ENCODE results near the gene SPG7.

SPG7 gene

DNA sequence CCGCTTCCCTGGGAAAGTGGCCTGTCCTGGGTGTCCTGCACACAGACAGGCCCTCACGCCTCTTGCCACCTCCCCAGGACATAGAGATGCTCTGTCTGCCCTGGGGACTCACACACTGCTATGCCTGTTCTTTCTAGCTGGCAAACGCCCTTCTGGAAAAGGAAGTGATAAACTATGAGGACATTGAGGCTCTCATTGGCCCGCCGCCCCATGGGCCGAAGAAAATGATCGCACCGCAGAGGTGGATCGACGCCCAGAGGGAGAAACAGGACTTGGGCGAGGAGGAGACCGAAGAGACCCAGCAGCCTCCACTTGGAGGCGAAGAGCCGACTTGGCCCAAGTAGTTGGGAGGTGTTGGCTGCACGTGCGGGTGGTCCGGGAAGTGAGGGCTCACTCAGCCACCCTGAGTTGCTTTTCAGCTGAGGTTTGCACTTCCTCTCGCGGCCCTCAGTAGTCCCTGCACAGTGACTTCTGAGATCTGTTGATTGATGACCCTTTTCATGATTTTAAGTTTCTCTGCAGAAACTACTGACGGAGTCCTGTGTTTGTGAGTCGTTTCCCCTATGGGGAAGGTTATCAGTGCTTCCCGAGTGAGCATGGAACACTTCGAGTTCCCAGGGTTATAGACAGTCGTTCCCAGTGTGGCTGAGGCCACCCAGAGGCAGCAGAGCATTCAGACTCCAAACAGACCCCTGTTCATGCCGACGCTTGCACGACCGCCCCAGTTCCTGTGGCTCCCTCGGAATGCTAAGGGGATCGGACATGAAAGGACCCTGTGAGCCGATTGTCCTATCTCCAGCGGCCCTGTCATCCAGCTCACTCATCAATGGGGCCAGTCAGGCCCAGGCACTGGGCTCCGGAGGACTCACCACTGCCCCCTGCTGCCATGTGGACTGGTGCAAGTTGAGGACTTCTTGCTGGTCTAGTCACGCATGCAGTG, 48.8 kb downstream of the SPG7 start:
- no peak overlapping the region for H3K27ac Mint-ChIP-seq (ENCODE audit: low read depth)
- H3K4me3 Mint-ChIP-seq = no peak overlapping the region
- peaks cover 26% of the 10 kb centered on the region for H3K36me3 Mint-ChIP-seq (ENCODE audit: insufficient read depth)

DNA sequence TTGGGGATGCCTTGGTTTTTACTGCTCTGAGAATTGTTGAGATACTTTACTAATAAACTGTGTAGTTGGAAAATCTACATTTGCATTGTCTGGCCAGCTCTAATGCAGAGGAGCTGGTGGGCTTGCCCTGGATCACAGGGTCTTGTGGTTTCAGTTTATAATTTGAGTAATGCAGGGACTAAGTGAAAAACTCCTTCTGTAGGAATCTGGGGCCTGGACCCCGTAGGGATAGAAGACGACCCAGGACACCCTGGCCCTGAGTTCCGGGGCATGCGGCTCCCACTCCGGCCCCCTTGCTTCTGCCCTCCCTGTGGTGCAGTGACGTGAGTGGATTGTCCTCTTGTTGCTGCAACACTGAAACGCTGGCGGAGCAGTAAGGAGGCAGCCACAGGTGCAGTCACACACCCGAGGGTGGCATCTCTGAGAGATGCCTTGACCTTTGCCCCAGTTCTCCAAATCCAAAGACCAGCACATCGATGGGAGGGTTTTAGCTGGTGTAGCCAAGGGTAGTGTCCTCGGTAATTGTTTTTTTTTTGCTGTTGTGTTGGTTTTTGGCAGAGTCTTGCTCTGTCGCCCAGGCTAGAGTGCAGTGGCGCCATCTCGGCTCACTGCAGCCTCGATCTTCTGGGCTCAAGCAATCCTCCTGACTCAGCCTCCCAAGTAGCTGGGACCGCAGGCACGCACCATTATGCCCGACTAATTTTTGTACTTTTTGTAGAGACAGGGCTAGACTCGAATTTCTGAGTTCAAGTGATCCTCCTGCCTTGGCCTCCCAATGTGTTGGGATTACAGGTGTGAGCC, 49.7 kb downstream of the SPG7 start:
- H3K4me3 Mint-ChIP-seq = no peak overlapping the region
- no peaks in the 10 kb centered on the region for H3K9me3 Mint-ChIP-seq
- H3K36me3 Mint-ChIP-seq (ENCODE audit: insufficient read depth) = peaks cover 33% of the 10 kb centered on the region
- no peaks in the 10 kb centered on the region for H3K27me3 Mint-ChIP-seq
- ATAC-seq (replicated peaks; ENCODE audit: extremely low read depth, poor library complexity, severe bottlenecking) (no peak), DNase-seq (ENCODE audit: low spot score in 2 of 2) (no peak)
- peaks cover 34% of the 10 kb centered on the region for H3K4me1 Mint-ChIP-seq
- no peak overlapping the region for H3K27ac Mint-ChIP-seq (ENCODE audit: low read depth)

More for the DNA sequence above, 48.8 kb downstream of the SPG7 start:
- DNase-seq (ENCODE audit: low spot score in 2 of 2) (peak; percentile 56 to 73), ATAC-seq (replicated peaks; ENCODE audit: extremely low read depth, poor library complexity, severe bottlenecking) (no peak)
- H3K4me1 Mint-ChIP-seq = peaks cover 25% of the 10 kb centered on the region
- H3K27me3 Mint-ChIP-seq = no peaks in the 10 kb centered on the region
- H3K9me3 Mint-ChIP-seq = no peaks in the 10 kb centered on the region

DNA sequence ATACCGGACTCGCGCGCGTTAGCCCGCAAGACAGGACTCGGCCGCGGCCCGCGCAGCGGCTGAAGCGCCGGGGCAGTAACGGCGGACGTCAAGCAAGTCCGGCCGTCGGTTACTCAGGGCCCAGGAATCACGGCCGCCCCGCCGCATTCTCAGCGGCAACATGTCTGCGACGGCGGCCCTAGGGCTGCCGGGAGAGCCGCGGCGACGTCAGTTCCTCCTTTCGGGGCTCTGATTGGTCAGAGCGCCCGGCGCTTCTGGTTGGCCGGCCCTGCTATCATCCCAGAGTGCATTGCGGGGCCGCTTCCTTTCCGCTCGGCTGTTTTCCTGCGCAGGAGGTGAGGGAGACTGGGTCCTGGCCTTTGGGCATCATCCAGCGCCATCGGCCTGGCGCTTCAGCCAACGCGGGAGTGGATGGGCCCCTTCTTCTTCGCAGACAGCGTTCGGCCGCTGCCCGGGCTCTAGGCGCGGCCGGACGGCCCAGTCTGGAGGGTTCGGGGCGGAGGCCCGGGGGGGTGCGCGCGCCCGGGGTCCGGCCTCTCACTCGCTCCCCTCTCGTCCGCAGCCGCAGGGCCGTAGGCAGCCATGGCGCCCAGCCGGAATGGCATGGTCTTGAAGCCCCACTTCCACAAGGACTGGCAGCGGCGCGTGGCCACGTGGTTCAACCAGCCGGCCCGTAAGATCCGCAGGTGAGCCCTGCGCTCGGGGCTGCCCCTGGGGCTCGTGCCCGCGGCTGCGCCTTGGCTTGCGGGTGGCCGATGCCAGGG, 52.4 kb downstream of the SPG7 start, which contains the start of gene RPL13:
Gene RPL13 (plus strand): TSS at position 305 of the 764 bp plus-strand sequence. CDS start 278 bp downstream, at position 583.
- peaks cover 55% of the 10 kb centered on the region for H3K4me1 Mint-ChIP-seq
- H3K27ac Mint-ChIP-seq (ENCODE audit: low read depth) = peak within 1 kb of the TSS; percentile 99
- peak within 1 kb of the TSS; percentile 86 for H3K4me3 Mint-ChIP-seq
- ATAC-seq (replicated peaks; ENCODE audit: extremely low read depth, poor library complexity, severe bottlenecking) (peak; percentile 91), DNase-seq (ENCODE audit: low spot score in 2 of 2) (peak; percentile 82 to 88)
- H3K9me3 Mint-ChIP-seq = no peaks in the 10 kb centered on the region
- H3K27me3 Mint-ChIP-seq = no peaks in the 10 kb centered on the region
- peaks cover 52% of the 10 kb centered on the region for H3K36me3 Mint-ChIP-seq (ENCODE audit: insufficient read depth)

GRCh38 chr16:89561142-89561883, 53.1 kb downstream of the SPG7 start:
- DNase-seq (ENCODE audit: low spot score in 2 of 2) (no peak), ATAC-seq (replicated peaks; ENCODE audit: extremely low read depth, poor library complexity, severe bottlenecking) (peak; percentile 2)
- Mint-ChIP-seq H3K27me3 (no peaks in the 10 kb centered on the region), H3K36me3 (ENCODE audit: insufficient read depth) (peaks cover 53% of the 10 kb centered on the region), H3K27ac (ENCODE audit: low read depth) (peak overlapping the region; percentile 99), H3K4me3 (peak overlapping the region; percentile 86), H3K9me3 (no peaks in the 10 kb centered on the region), H3K4me1 (peaks cover 63% of the 10 kb centered on the region)

DNA sequence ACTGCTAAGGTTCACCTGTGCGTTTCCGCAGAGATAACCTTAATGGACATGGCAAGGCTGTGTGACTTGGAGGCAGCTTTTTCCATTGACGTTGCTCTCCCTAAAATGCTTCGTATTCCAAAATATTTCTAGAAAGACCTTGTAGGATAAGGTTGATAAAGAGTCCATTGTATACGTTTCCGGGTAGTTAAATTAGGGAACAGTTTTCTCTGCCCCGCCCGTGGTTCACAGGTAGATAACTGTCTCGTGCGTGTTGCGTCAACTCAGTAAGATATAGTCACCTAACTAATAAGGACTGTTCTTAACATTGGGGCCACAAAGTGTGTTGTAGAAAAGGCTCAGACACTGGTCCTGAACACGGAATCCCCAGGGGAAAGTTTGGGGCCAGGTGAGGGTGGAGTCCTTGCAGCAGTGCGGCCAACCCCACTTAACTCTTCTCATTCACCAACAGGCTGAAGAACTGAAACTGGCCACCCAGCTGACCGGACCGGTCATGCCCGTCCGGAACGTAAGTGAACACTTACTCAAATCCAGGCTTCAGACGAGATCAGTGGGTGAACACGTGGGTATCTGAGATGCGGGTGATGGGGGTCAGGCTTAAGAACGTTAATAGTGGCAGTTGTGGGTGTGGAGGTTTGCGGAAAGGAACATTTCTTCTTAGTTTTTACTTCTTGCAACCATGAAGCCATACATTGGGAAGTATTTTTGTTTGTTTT, 53.8 kb downstream of the SPG7 start:
- peak overlapping the region; percentile 86 for H3K4me3 Mint-ChIP-seq
- peaks cover 53% of the 10 kb centered on the region for H3K36me3 Mint-ChIP-seq (ENCODE audit: insufficient read depth)
- H3K27me3 Mint-ChIP-seq = no peaks in the 10 kb centered on the region
- no peaks in the 10 kb centered on the region for H3K9me3 Mint-ChIP-seq
- peak overlapping the region; percentile 99 for H3K27ac Mint-ChIP-seq (ENCODE audit: low read depth)
- no peak for ATAC-seq (replicated peaks; ENCODE audit: extremely low read depth, poor library complexity, severe bottlenecking)
- H3K4me1 Mint-ChIP-seq = peaks cover 62% of the 10 kb centered on the region
- DNase-seq (ENCODE audit: low spot score in 2 of 2) = no peak

- no peak for DNase-seq (ENCODE audit: low spot score in 2 of 2)
- Mint-ChIP-seq H3K36me3 (ENCODE audit: insufficient read depth) (peaks cover 53% of the 10 kb centered on the region), H3K4me1 (peaks cover 55% of the 10 kb centered on the region), H3K27ac (ENCODE audit: low read depth) (peak overlapping the region; percentile 99), H3K27me3 (no peaks in the 10 kb centered on the region), H3K9me3 (no peaks in the 10 kb centered on the region), H3K4me3 (peak overlapping the region; percentile 86)
- ATAC-seq (replicated peaks; ENCODE audit: extremely low read depth, poor library complexity, severe bottlenecking) = no peak
These were observed 54.7 kb downstream of the SPG7 start for GRCh38 chr16:89562939-89563338.

DNA sequence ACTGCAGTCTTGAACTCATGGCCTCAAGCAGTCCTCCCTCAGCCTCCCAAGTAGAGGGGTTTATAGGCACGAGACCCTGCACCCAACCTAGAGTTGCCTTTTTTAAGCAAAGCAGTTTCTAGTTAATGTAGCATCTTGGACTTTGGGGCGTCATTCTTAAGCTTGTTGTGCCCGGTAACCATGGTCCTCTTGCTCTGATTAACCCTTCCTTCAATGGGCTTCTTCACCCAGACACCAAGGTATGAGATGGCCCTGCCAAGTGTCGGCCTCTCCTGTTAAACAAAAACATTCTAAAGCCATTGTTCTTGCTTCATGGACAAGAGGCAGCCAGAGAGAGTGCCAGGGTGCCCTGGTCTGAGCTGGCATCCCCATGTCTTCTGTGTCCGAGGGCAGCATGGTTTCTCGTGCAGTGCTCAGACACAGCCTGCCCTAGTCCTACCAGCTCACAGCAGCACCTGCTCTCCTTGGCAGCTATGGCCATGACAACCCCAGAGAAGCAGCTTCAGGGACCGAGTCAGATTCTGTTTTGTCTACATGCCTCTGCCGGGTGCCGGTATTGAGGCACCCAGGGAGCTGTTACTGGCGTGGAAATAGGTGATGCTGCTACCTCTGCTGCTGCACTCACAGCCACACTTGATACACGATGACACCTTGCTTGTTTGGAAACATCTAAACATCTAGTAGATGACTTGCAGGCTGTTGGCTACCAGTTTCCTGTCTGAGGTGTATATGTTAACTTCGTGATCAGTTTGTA, 55.6 kb downstream of the SPG7 start:
- DNase-seq (ENCODE audit: low spot score in 2 of 2) = peak in 1 of 2 donors; percentile 26
- no peak for ATAC-seq (replicated peaks; ENCODE audit: extremely low read depth, poor library complexity, severe bottlenecking)
- Mint-ChIP-seq H3K27ac (ENCODE audit: low read depth) (peak overlapping the region; percentile 68), H3K4me1 (peaks cover 55% of the 10 kb centered on the region), H3K36me3 (ENCODE audit: insufficient read depth) (peaks cover 53% of the 10 kb centered on the region), H3K4me3 (peak overlapping the region; percentile 61), H3K27me3 (no peaks in the 10 kb centered on the region), H3K9me3 (no peaks in the 10 kb centered on the region)

GRCh38 chr16:89564476-89565255, 56.5 kb downstream of the SPG7 start:
- peak overlapping the region; percentile 61 for H3K4me3 Mint-ChIP-seq
- no peak for ATAC-seq (replicated peaks; ENCODE audit: extremely low read depth, poor library complexity, severe bottlenecking)
- peaks cover 52% of the 10 kb centered on the region for H3K36me3 Mint-ChIP-seq (ENCODE audit: insufficient read depth)

GRCh38 chr16:89565256-89565505, 57.0 kb downstream of the SPG7 start:
- Mint-ChIP-seq H3K27me3 (no peaks in the 10 kb centered on the region), H3K36me3 (ENCODE audit: insufficient read depth) (peaks cover 47% of the 10 kb centered on the region), H3K4me1 (peaks cover 47% of the 10 kb centered on the region), H3K4me3 (peak overlapping the region; percentile 61), H3K27ac (ENCODE audit: low read depth) (peak overlapping the region; percentile 68), H3K9me3 (no peaks in the 10 kb centered on the region)
- no peak for ATAC-seq (replicated peaks; ENCODE audit: extremely low read depth, poor library complexity, severe bottlenecking)
- DNase-seq (ENCODE audit: low spot score in 2 of 2) = no peak

More at GRCh38 chr16:89564476-89565255, 56.5 kb downstream of the SPG7 start:
- peak overlapping the region; percentile 68 for H3K27ac Mint-ChIP-seq (ENCODE audit: low read depth)
- no peaks in the 10 kb centered on the region for H3K27me3 Mint-ChIP-seq
- H3K9me3 Mint-ChIP-seq = no peaks in the 10 kb centered on the region
- H3K4me1 Mint-ChIP-seq = peaks cover 51% of the 10 kb centered on the region
- DNase-seq (ENCODE audit: low spot score in 2 of 2) = no peak

GRCh38 chr16:89565506-89566372, 57.5 kb downstream of the SPG7 start:
- Mint-ChIP-seq H3K4me1 (peaks cover 47% of the 10 kb centered on the region), H3K4me3 (peak overlapping the region; percentile 61), H3K27me3 (no peaks in the 10 kb centered on the region), H3K36me3 (ENCODE audit: insufficient read depth) (peaks cover 45% of the 10 kb centered on the region), H3K27ac (ENCODE audit: low read depth) (peak overlapping the region; percentile 68), H3K9me3 (no peaks in the 10 kb centered on the region)
- peak in 1 of 2 donors; percentile 22 for DNase-seq (ENCODE audit: low spot score in 2 of 2)
- ATAC-seq (replicated peaks; ENCODE audit: extremely low read depth, poor library complexity, severe bottlenecking) = peak; percentile 53
